Activated CD4-positive, alpha-beta T cell treated with anti-CD3 and anti-CD28 coated beads, Interleukin-2, Interleukin-6, amounts not matched to agents 100 ng/mL and 50 ng/mL, durations not matched to agents 16 hours and 8 hours (primary cell): ENCODE measurements around the gene CPO.
"Not testable (repeated sequence)": the region's sequence is repeated elsewhere in the genome, so short reads cannot be mapped to it uniquely, and the experiment has no call there.

Experiments used
- DNase-seq: peaks from one replicate; pipeline ENCODE4 v3.0.0-alpha.2; 2020

The CPO gene

GRCh38 chr2:206939340-206939739 lies at the start of gene CPO:
Gene CPO (plus strand): TSS chr2:206939518. CDS start chr2:206939600, 82 bp downstream.
- no peak for DNase-seq

- no peak for DNase-seq
Measured at GRCh38 chr2:206890179-206890578, 49.1 kb upstream of the CPO start.

- DNase-seq: no peak
Measured at GRCh38 chr2:206890926-206891325, 48.4 kb upstream of the CPO start.

- DNase-seq: peak; percentile 36
Measured at GRCh38 chr2:206915121-206915520, 24.2 kb upstream of the CPO start.

- no peak for DNase-seq
Measured at GRCh38 chr2:206918263-206918662, 21.1 kb upstream of the CPO start.

- no peak for DNase-seq
Measured at GRCh38 chr2:206920310-206920709, 19.0 kb upstream of the CPO start.

GRCh38 chr2:206920951-206921350 lies 18.4 kb upstream of the CPO start:
- DNase-seq: no peak

- no peak for DNase-seq
Measured at GRCh38 chr2:206921529-206921928, 17.8 kb upstream of the CPO start.

- no peak for DNase-seq
Measured at GRCh38 chr2:206935991-206936842, 3.1 kb upstream of the CPO start.

GRCh38 chr2:206936843-206937230 lies 2.5 kb upstream of the CPO start:
- no peak for DNase-seq

GRCh38 chr2:206937555-206937954 lies 1.8 kb upstream of the CPO start:
- DNase-seq: no peak

- DNase-seq: no peak
Measured at GRCh38 chr2:206940546-206940945, 1.2 kb downstream of the CPO start.

- no peak for DNase-seq
Measured at GRCh38 chr2:206942592-206943478, 3.5 kb downstream of the CPO start.

GRCh38 chr2:206953404-206953803 lies 14.1 kb downstream of the CPO start:
- DNase-seq: not testable (repeated sequence)

GRCh38 chr2:206955253-206955652 lies 15.9 kb downstream of the CPO start:
- DNase-seq: no peak

GRCh38 chr2:206958261-206958660 lies 18.9 kb downstream of the CPO start:
- no peak for DNase-seq

- DNase-seq: no peak
Measured at GRCh38 chr2:206962966-206963365, 23.6 kb downstream of the CPO start.

- DNase-seq: no peak
Measured at GRCh38 chr2:206968134-206969086, 29.1 kb downstream of the CPO start.

- no peak for DNase-seq
Measured at GRCh38 chr2:206969192-206969591, 29.9 kb downstream of the CPO start.

- DNase-seq: no peak
Measured at GRCh38 chr2:206970589-206971360, 31.5 kb downstream of the CPO start.

- no peak for DNase-seq
Measured at GRCh38 chr2:206971805-206972204, 32.5 kb downstream of the CPO start.

GRCh38 chr2:206974551-206974950 lies 35.2 kb downstream of the CPO start:
- DNase-seq: no peak
